SK-N-SH treated with all-trans-retinoic acid at 6 μM for 48 hours (cell line): ENCODE data around the gene YBX1.

Source experiments
- ATAC-seq: fragments of 200-7000 bp; cut with Tn5 transposase; 3 replicates; pipeline ENCODE4 v1.9.1; 2020; ENCODE audit warnings: mild to moderate bottlenecking, moderate library complexity
- ARNTL ChIP-seq: fragments of 450-650 bp; formaldehyde crosslinking; IDR thresholded peaks from 2 replicates; pipeline ENCODE4 v1.5.0; 2020; ENCODE audit warnings: low read depth, mild to moderate bottlenecking, moderate library complexity, borderline replicate concordance
- BACH2 ChIP-seq: fragments of 250-450 bp; sonication (Bioruptor Pico); IDR thresholded peaks from 2 replicates; pipeline ENCODE4 v1.9.0; 2021; ENCODE audit warnings: mild to moderate bottlenecking, borderline replicate concordance
- CREB5 ChIP-seq: fragments of 250-450 bp; sonication (Bioruptor Pico); IDR thresholded peaks from 2 replicates; pipeline ENCODE4 v1.5.1; 2020; ENCODE audit warnings: low read depth, mild to moderate bottlenecking, moderate library complexity
- CSDC2 ChIP-seq: fragments of 250-450 bp; sonication (Bioruptor Pico); IDR thresholded peaks from 2 replicates; pipeline ENCODE4 v1.5.0; 2020; ENCODE audit warnings: mild to moderate bottlenecking, moderate library complexity
- CSRNP3 ChIP-seq: fragments of 250-450 bp; sonication (Bioruptor Pico); IDR thresholded peaks from 2 replicates; pipeline ENCODE4 v1.5.1; 2021; ENCODE audit warnings: mild to moderate bottlenecking, moderate library complexity
- ESRRG ChIP-seq: fragments of 250-450 bp; sonication (Bioruptor Pico); IDR thresholded peaks from 2 replicates; pipeline ENCODE4 v1.6.1; 2021; ENCODE audit warnings: mild to moderate bottlenecking
- GLIS3 ChIP-seq: fragments of 250-450 bp; sonication (Bioruptor Pico); IDR thresholded peaks from 2 replicates; pipeline ENCODE4 v1.5.0; 2020; ENCODE audit warnings: mild to moderate bottlenecking, moderate library complexity
- ISL1 ChIP-seq: fragments of 250-450 bp; sonication (Bioruptor Pico); IDR thresholded peaks from 2 replicates; pipeline ENCODE4 v2.1.2; 2022; ENCODE audit warnings: mild to moderate bottlenecking, moderate library complexity
- OSR1 ChIP-seq: fragments of 250-450 bp; sonication (Bioruptor Pico); IDR thresholded peaks from 2 replicates; pipeline ENCODE4 v1.8.0; 2022; ENCODE audit warnings: moderate library complexity, mild to moderate bottlenecking, inconsistent platforms
- PATZ1 ChIP-seq: fragments of 250-450 bp; sonication (Bioruptor Pico); IDR thresholded peaks from 2 replicates; pipeline ENCODE4 v1.8.0; 2020; ENCODE audit warnings: mild to moderate bottlenecking, moderate library complexity, borderline replicate concordance
- POU6F1 ChIP-seq: fragments of 250-450 bp; sonication (Bioruptor Pico); IDR thresholded peaks from 2 replicates; pipeline ENCODE4 v1.8.0; 2021; ENCODE audit warnings: low read depth, mild to moderate bottlenecking, moderate library complexity, borderline replicate concordance
- RARB ChIP-seq: fragments of 250-450 bp; sonication (Bioruptor Pico); IDR thresholded peaks from 2 replicates; pipeline ENCODE4 v1.8.0; 2021; ENCODE audit warnings: mild to moderate bottlenecking, moderate library complexity
- SNAI2 ChIP-seq: fragments of 250-450 bp; sonication (Bioruptor Pico); IDR thresholded peaks from 2 replicates; pipeline ENCODE4 v1.5.0; 2020; ENCODE audit warnings: mild to moderate bottlenecking, moderate library complexity
- TCF4 ChIP-seq: fragments of 250-450 bp; sonication (Bioruptor Pico); IDR thresholded peaks from 2 replicates; pipeline ENCODE4 v1.8.0; 2021; ENCODE audit warnings: mild to moderate bottlenecking, moderate library complexity, borderline replicate concordance
- TOX ChIP-seq: fragments of 250-450 bp; sonication (Bioruptor Pico); IDR thresholded peaks from 2 replicates; pipeline ENCODE4 v1.8.0; 2021; ENCODE audit warnings: mild to moderate bottlenecking, moderate library complexity, borderline replicate concordance
- TSHZ2 ChIP-seq: fragments of 250-450 bp; sonication (Bioruptor Pico); IDR thresholded peaks from 2 replicates; pipeline ENCODE4 v1.5.0; 2020; ENCODE audit warnings: mild to moderate bottlenecking, moderate library complexity
- ZC3H10 ChIP-seq: fragments of 250-450 bp; sonication (Bioruptor Pico); IDR thresholded peaks from 2 replicates; pipeline ENCODE4 v1.5.1; 2021; ENCODE audit warnings: mild to moderate bottlenecking, moderate library complexity
- ZFP3 ChIP-seq: fragments of 250-450 bp; sonication (Bioruptor Pico); IDR thresholded peaks from 2 replicates; pipeline ENCODE4 v1.5.0; 2020; ENCODE audit warnings: mild to moderate bottlenecking, moderate library complexity
- ZFP30 ChIP-seq: fragments of 450-650 bp; formaldehyde crosslinking; IDR thresholded peaks from 2 replicates; pipeline ENCODE4 v1.5.0; 2022; ENCODE audit warnings: mild to moderate bottlenecking, moderate library complexity
- ZNF565 ChIP-seq: fragments of 450-650 bp; formaldehyde crosslinking; conservative IDR thresholded peaks from 2 replicates; pipeline ENCODE4 v1.5.0; 2020; ENCODE audit warnings: low read depth, mild to moderate bottlenecking, moderate library complexity
- ZNF70 ChIP-seq: fragments of 450-650 bp; formaldehyde crosslinking; IDR thresholded peaks from 2 replicates; pipeline ENCODE4 v1.5.0; 2020; ENCODE audit warnings: mild to moderate bottlenecking, moderate library complexity
- ZNF8 ChIP-seq: fragments of 450-650 bp; formaldehyde crosslinking; IDR thresholded peaks from 2 replicates; pipeline ENCODE4 v1.5.0; 2020; ENCODE audit warnings: mild to moderate bottlenecking, moderate library complexity

The YBX1 gene

GRCh38 chr1:42660907-42661500, 21.2 kb upstream of the YBX1 start:
- no peak for TF ChIP-seq POU6F1 (CRISPR knock-in tag)
- ATAC-seq, result no peak

GRCh38 chr1:42669936-42670335, 12.3 kb upstream of the YBX1 start:
- TF ChIP-seq PATZ1 (CRISPR knock-in tag), result no peak
- no peak for TF ChIP-seq BACH2 (CRISPR knock-in tag)
- TF ChIP-seq RARB, result no peak
- TF ChIP-seq ARNTL (CRISPR knock-in tag), result no peak
- no peak for TF ChIP-seq CSDC2 (CRISPR knock-in tag)
- TF ChIP-seq ZFP30 (CRISPR knock-in tag), result no peak
- TF ChIP-seq OSR1 (CRISPR knock-in tag), result no peak
- TF ChIP-seq SNAI2, result no peak
- TF ChIP-seq ESRRG (CRISPR knock-in tag), result no peak
- TF ChIP-seq ZNF8, result no peak
- TF ChIP-seq ZNF70 (CRISPR knock-in tag), result no peak
- no peak for ATAC-seq

- no peak for TF ChIP-seq ZFP3 (CRISPR knock-in tag)
- TF ChIP-seq TCF4 (CRISPR knock-in tag), result no peak
- no peak for TF ChIP-seq GLIS3 (CRISPR knock-in tag)
- no peak for TF ChIP-seq ZNF70 (CRISPR knock-in tag)
- TF ChIP-seq ZFP30 (CRISPR knock-in tag), result no peak
- no peak for TF ChIP-seq OSR1 (CRISPR knock-in tag)
- TF ChIP-seq CSRNP3 (CRISPR knock-in tag), result no peak
- TF ChIP-seq ZNF8, result no peak
- no peak for TF ChIP-seq TSHZ2 (CRISPR knock-in tag)
- no peak for TF ChIP-seq ZNF565 (CRISPR knock-in tag)
- no peak for TF ChIP-seq RARB
- TF ChIP-seq ISL1 (CRISPR knock-in tag), result no peak
- no peak for TF ChIP-seq TOX (CRISPR knock-in tag)
- TF ChIP-seq ESRRG (CRISPR knock-in tag), result no peak
- TF ChIP-seq CSDC2 (CRISPR knock-in tag), result no peak
- TF ChIP-seq ZC3H10 (CRISPR knock-in tag), result no peak
- no peak for TF ChIP-seq CREB5 (CRISPR knock-in tag)
- TF ChIP-seq PATZ1 (CRISPR knock-in tag), result no peak
- no peak for TF ChIP-seq BACH2 (CRISPR knock-in tag)
- no peak for TF ChIP-seq POU6F1 (CRISPR knock-in tag)
- ATAC-seq, result no peak
Measured at GRCh38 chr1:42670425-42670824, 11.8 kb upstream of the YBX1 start.
